Measurements from ENCODE around the gene NR6A1.

Gene NR6A1

DNA sequence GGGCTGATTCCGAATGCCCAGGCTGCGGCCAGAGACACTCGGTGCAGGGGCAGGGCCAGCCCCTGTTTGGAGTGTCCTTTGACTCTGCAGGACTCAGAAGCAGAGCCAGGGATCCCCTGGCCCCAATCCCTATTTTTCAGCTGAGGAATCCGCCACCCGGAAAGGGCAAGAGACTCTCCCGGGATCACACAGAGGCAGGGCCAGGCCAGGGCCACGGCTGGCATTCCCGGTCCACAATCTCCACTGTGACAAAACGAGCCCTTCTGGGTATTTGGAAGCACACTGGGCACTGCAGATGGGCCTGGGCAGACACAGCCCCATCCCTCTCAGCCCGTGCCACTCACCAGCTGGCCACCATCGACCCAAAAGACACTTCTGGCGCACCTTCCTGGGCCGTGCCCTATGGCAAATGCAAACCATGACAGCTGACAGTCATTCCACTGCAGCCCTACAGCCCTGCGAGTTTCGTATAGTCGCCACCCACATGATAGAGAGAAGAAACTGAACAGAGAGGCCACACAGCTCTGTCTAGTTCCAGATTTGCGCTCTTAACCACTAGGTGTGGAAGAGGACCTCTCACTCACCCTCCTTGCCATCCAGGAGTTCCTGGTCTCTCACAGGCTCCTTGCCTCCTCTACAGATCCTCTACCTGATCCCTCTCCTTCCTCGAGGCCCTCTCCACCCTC lies 277.2 kb downstream of the NR6A1 start:
- no peak overlapping the region for H2BK15ac ChIP-seq (replicated peaks; ENCODE audit: low read depth)
- no peak overlapping the region for H3K4ac ChIP-seq (ENCODE audit: low read depth, low read length)
- H3K9ac ChIP-seq (ENCODE audit: low read length), result no peak overlapping the region
- no peaks in the 10 kb centered on the region for H3K27me3 ChIP-seq (ENCODE audit: insufficient read depth, low read length, poor library complexity)
- no peak overlapping the region for H3K4me3 ChIP-seq (ENCODE audit: low read length)
- H3K79me1 ChIP-seq (ENCODE audit: low read length), result no peaks in the 10 kb centered on the region
- no CpG with 5 or more reads among the region's 18 CpGs for WGBS (ENCODE audit: extremely low coverage, insufficient coverage, low lambda C conversion rate)
- H3K36me3 ChIP-seq (ENCODE audit: control insufficient read depth, insufficient read depth, low read length), result no peaks in the 10 kb centered on the region
- no peak overlapping the region for H3K18ac ChIP-seq (ENCODE audit: low read length)
- H3K23ac ChIP-seq (ENCODE audit: low read length), result no peak overlapping the region
- H3K79me2 ChIP-seq (ENCODE audit: control insufficient read depth, insufficient read depth, low read length), result no peaks in the 10 kb centered on the region
- no peak overlapping the region for H4K8ac ChIP-seq (ENCODE audit: low read depth, low read length)
- H3K4me1 ChIP-seq (ENCODE audit: control insufficient read depth, low read depth, low read length), result no peaks in the 10 kb centered on the region
- no peak overlapping the region for H3K27ac ChIP-seq (ENCODE audit: low read depth, low read length)
- no peak overlapping the region for H2BK5ac ChIP-seq (ENCODE audit: low read length)
- H3K4me2 ChIP-seq (ENCODE audit: low read length), result no peak overlapping the region
- DNase-seq, result no peak
- no peak overlapping the region for H4K5ac ChIP-seq (ENCODE audit: low read length)
- no peak overlapping the region for H2AK5ac ChIP-seq (ENCODE audit: low read length)
- no peak overlapping the region for H2BK120ac ChIP-seq (ENCODE audit: low read depth, low read length)
- H3K56ac ChIP-seq (ENCODE audit: low read length), result peak overlapping the region; percentile 38

- H3K36me3 ChIP-seq (ENCODE audit: control insufficient read depth, insufficient read depth, low read length), result no peaks in the 10 kb centered on the region
- H2BK120ac ChIP-seq (ENCODE audit: low read depth, low read length), result no peak overlapping the region
- no peaks in the 10 kb centered on the region for H3K79me1 ChIP-seq (ENCODE audit: low read length)
- no peaks in the 10 kb centered on the region for H3K79me2 ChIP-seq (ENCODE audit: control insufficient read depth, insufficient read depth, low read length)
- H4K5ac ChIP-seq (ENCODE audit: low read length), result no peak overlapping the region
- no peaks in the 10 kb centered on the region for H3K4me1 ChIP-seq (ENCODE audit: control insufficient read depth, low read depth, low read length)
- WGBS (ENCODE audit: extremely low coverage, insufficient coverage, low lambda C conversion rate), result no CpG with 5 or more reads among the region's 4 CpGs
- no peak overlapping the region for H3K4me2 ChIP-seq (ENCODE audit: low read length)
- H4K8ac ChIP-seq (ENCODE audit: low read depth, low read length), result no peak overlapping the region
- H3K18ac ChIP-seq (ENCODE audit: low read length), result no peak overlapping the region
- no peak overlapping the region for H2BK15ac ChIP-seq (replicated peaks; ENCODE audit: low read depth)
- no peak overlapping the region for H3K4ac ChIP-seq (ENCODE audit: low read depth, low read length)
- no peak overlapping the region for H3K9ac ChIP-seq (ENCODE audit: low read length)
- H3K27ac ChIP-seq (ENCODE audit: low read depth, low read length), result no peak overlapping the region
- H2AK5ac ChIP-seq (ENCODE audit: low read length), result no peak overlapping the region
- no peak overlapping the region for H2BK5ac ChIP-seq (ENCODE audit: low read length)
- no peaks in the 10 kb centered on the region for H3K27me3 ChIP-seq (ENCODE audit: insufficient read depth, low read length, poor library complexity)
- H3K4me3 ChIP-seq (ENCODE audit: low read length), result no peak overlapping the region
- H3K23ac ChIP-seq (ENCODE audit: low read length), result no peak overlapping the region
- DNase-seq, result no peak
- no peak overlapping the region for H3K56ac ChIP-seq (ENCODE audit: low read length)
Observed at GRCh38 chr9:124493218-124493617, 277.9 kb downstream of the NR6A1 start.

- H3K79me2 ChIP-seq (ENCODE audit: control insufficient read depth, insufficient read depth, low read length), result no peaks in the 10 kb centered on the region
- no peak overlapping the region for H3K18ac ChIP-seq (ENCODE audit: low read length)
- no peak overlapping the region for H2BK15ac ChIP-seq (replicated peaks; ENCODE audit: low read depth)
- H3K4me2 ChIP-seq (ENCODE audit: low read length), result no peak overlapping the region
- H2AK5ac ChIP-seq (ENCODE audit: low read length), result no peak overlapping the region
- H3K79me1 ChIP-seq (ENCODE audit: low read length), result no peaks in the 10 kb centered on the region
- no peaks in the 10 kb centered on the region for H3K27me3 ChIP-seq (ENCODE audit: insufficient read depth, low read length, poor library complexity)
- no peak overlapping the region for H4K8ac ChIP-seq (ENCODE audit: low read depth, low read length)
- no peaks in the 10 kb centered on the region for H3K36me3 ChIP-seq (ENCODE audit: control insufficient read depth, insufficient read depth, low read length)
- H4K5ac ChIP-seq (ENCODE audit: low read length), result no peak overlapping the region
- no peak overlapping the region for H2BK120ac ChIP-seq (ENCODE audit: low read depth, low read length)
- no peak overlapping the region for H3K23ac ChIP-seq (ENCODE audit: low read length)
- H3K4me3 ChIP-seq (ENCODE audit: low read length), result no peak overlapping the region
- H3K4ac ChIP-seq (ENCODE audit: low read depth, low read length), result no peak overlapping the region
- no peak overlapping the region for H3K9ac ChIP-seq (ENCODE audit: low read length)
- WGBS (ENCODE audit: extremely low coverage, insufficient coverage, low lambda C conversion rate), result no CpG with 5 or more reads among the region's 19 CpGs
- no peaks in the 10 kb centered on the region for H3K4me1 ChIP-seq (ENCODE audit: control insufficient read depth, low read depth, low read length)
- no peak overlapping the region for H3K27ac ChIP-seq (ENCODE audit: low read depth, low read length)
- H3K56ac ChIP-seq (ENCODE audit: low read length), result no peak overlapping the region
- DNase-seq, result no peak
- no peak overlapping the region for H2BK5ac ChIP-seq (ENCODE audit: low read length)
Observed at GRCh38 chr9:124492818-124493217, 278.3 kb downstream of the NR6A1 start.

DNA sequence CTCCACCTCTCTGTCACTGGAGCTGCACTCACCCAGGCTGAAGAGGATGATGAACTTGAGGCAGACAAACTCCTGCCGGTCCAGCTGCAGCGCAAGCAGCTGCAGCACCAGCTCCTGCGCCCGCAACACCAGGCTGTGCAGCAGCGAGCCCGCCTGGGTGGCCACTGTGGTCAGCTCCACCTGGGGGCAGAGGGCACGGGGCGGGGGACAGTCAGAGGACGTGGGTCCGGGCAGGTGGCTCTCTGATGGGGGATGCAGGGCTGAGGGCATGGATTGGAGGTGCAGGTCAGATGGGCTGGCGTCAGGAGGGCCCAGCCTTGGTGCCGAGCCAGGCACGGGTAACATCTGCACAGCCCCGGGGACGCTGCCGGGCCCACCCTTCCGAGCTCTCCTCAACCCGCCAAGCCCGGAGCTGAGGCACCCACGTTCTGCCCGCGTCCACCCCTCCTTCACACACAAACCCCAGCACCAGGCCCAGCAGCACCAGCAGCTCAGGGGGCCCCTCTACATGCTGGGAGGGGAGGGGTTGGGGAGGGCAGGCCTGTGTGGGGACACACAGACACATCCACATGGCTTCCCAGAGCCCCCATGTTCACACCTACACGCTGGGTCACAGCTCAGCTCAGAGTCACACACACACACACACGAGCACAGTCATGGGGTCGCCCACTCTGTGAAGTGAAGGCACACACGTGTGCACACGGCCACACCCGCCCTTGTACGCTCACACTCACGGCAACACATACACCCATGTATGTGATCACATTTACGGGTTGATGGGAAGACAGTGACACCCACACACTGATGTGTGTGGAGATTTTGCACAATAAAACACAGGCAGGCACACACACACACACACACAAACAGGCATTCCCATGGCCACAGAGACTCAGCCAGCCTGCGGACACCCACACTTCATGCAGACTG lies 279.8 kb downstream of the NR6A1 start:
- no peak overlapping the region for H3K56ac ChIP-seq (ENCODE audit: low read length)
- no peaks in the 10 kb centered on the region for H3K79me2 ChIP-seq (ENCODE audit: control insufficient read depth, insufficient read depth, low read length)
- H3K27ac ChIP-seq (ENCODE audit: low read depth, low read length), result no peak overlapping the region
- H2BK120ac ChIP-seq (ENCODE audit: low read depth, low read length), result no peak overlapping the region
- no peaks in the 10 kb centered on the region for H3K36me3 ChIP-seq (ENCODE audit: control insufficient read depth, insufficient read depth, low read length)
- H4K8ac ChIP-seq (ENCODE audit: low read depth, low read length), result no peak overlapping the region
- no peak overlapping the region for H3K4ac ChIP-seq (ENCODE audit: low read depth, low read length)
- H3K4me3 ChIP-seq (ENCODE audit: low read length), result no peak overlapping the region
- H3K9ac ChIP-seq (ENCODE audit: low read length), result no peak overlapping the region
- no peak overlapping the region for H2BK15ac ChIP-seq (replicated peaks; ENCODE audit: low read depth)
- no peak overlapping the region for H3K18ac ChIP-seq (ENCODE audit: low read length)
- no peaks in the 10 kb centered on the region for H3K79me1 ChIP-seq (ENCODE audit: low read length)
- H3K23ac ChIP-seq (ENCODE audit: low read length), result no peak overlapping the region
- H3K4me2 ChIP-seq (ENCODE audit: low read length), result no peak overlapping the region
- no peak overlapping the region for H2BK5ac ChIP-seq (ENCODE audit: low read length)
- no peaks in the 10 kb centered on the region for H3K27me3 ChIP-seq (ENCODE audit: insufficient read depth, low read length, poor library complexity)
- no CpG with 5 or more reads among the region's 32 CpGs for WGBS (ENCODE audit: extremely low coverage, insufficient coverage, low lambda C conversion rate)
- no peak for DNase-seq
- no peaks in the 10 kb centered on the region for H3K4me1 ChIP-seq (ENCODE audit: control insufficient read depth, low read depth, low read length)
- no peak overlapping the region for H2AK5ac ChIP-seq (ENCODE audit: low read length)
- no peak overlapping the region for H4K5ac ChIP-seq (ENCODE audit: low read length)

DNA sequence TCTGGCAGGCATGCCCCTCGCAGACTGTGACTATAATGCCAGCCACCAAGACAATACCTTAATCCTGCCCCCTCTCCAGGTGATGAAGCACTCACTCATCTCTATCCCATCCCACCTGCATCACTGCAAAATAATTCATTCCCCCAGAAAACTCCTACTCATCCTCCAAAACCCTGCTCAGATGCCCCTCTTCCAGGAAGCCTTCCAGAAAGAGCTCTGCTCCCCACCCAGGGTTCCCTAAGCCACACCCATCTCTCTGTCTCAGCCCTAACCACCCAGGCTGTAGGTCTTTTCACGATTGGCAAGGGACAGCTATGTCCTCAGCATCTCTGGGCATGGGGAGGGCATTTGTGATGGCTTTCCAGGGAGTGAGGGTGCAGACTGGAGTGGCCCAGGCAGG lies 281.1 kb downstream of the NR6A1 start:
- no peak overlapping the region for H2AK5ac ChIP-seq (ENCODE audit: low read length)
- no peak overlapping the region for H2BK15ac ChIP-seq (replicated peaks; ENCODE audit: low read depth)
- no peak overlapping the region for H3K9ac ChIP-seq (ENCODE audit: low read length)
- no peaks in the 10 kb centered on the region for H3K36me3 ChIP-seq (ENCODE audit: control insufficient read depth, insufficient read depth, low read length)
- H3K79me1 ChIP-seq (ENCODE audit: low read length), result no peaks in the 10 kb centered on the region
- H4K5ac ChIP-seq (ENCODE audit: low read length), result no peak overlapping the region
- H2BK5ac ChIP-seq (ENCODE audit: low read length), result no peak overlapping the region
- H3K23ac ChIP-seq (ENCODE audit: low read length), result no peak overlapping the region
- H3K4ac ChIP-seq (ENCODE audit: low read depth, low read length), result no peak overlapping the region
- no CpG with 5 or more reads among the region's 2 CpGs for WGBS (ENCODE audit: extremely low coverage, insufficient coverage, low lambda C conversion rate)
- DNase-seq, result no peak
- H3K56ac ChIP-seq (ENCODE audit: low read length), result no peak overlapping the region
- no peaks in the 10 kb centered on the region for H3K27me3 ChIP-seq (ENCODE audit: insufficient read depth, low read length, poor library complexity)
- no peak overlapping the region for H3K4me2 ChIP-seq (ENCODE audit: low read length)
- H4K8ac ChIP-seq (ENCODE audit: low read depth, low read length), result no peak overlapping the region
- no peaks in the 10 kb centered on the region for H3K79me2 ChIP-seq (ENCODE audit: control insufficient read depth, insufficient read depth, low read length)
- no peaks in the 10 kb centered on the region for H3K4me1 ChIP-seq (ENCODE audit: control insufficient read depth, low read depth, low read length)
- no peak overlapping the region for H2BK120ac ChIP-seq (ENCODE audit: low read depth, low read length)
- H3K18ac ChIP-seq (ENCODE audit: low read length), result no peak overlapping the region
- no peak overlapping the region for H3K27ac ChIP-seq (ENCODE audit: low read depth, low read length)
- no peak overlapping the region for H3K4me3 ChIP-seq (ENCODE audit: low read length)

Measured in mesendoderm (in vitro differentiated cells).